ENCODE results near the gene AAK1. TPM values are rescaled to one million over a fixed set of nuclear protein-coding genes. Genes with fewer than 3 reads are reported as not detected.

The AAK1 gene
- 23.3 and 26.1 TPM in 2 replicates for polyA plus RNA-seq (2011; rRNA removed)
- 26.4 and 49.4 TPM in 2 replicates for polyA minus RNA-seq (2011; rRNA and poly(A)+ RNA removed)

- POLR2A ChIA-PET = no interaction called here
- DNase-seq (ENCODE audit: low read depth) = peak; percentile 53
- CTCF ChIA-PET = interaction anchor here (0.7 to 1.3 kb wide), 5 partner anchors 9 to 207 kb away, joined by 3 to 4 read pairs (median 3); partner anchors contain the start of gene NFU1
- Histone ChIP-seq H3K36me3 (ENCODE audit: control insufficient read depth, insufficient read depth, low read length) (no peaks in the 10 kb centered on the region), H3K27me3 (ENCODE audit: control insufficient read depth, insufficient read depth, low read length) (no peaks in the 10 kb centered on the region), H3K4me3 (ENCODE audit: low read depth, low read length) (peak within 1 kb of the TSS; percentile 93)
- TF ChIP-seq CTCF (IDR thresholded peaks at IDR 0.05; ENCODE audit: insufficient read depth, low read depth, low read length) = no peak
These were observed at the start of gene AAK1 for GRCh38 chr2:69643602-69644505. AAK1 (minus strand) TSS chr2:69643739; CDS start chr2:69643040, 699 bp downstream.

GRCh38 chr2:69692424-69692823 is 48.9 kb upstream of the AAK1 start:
- Histone ChIP-seq H3K4me3 (ENCODE audit: low read depth, low read length) (no peak overlapping the region), H3K27me3 (ENCODE audit: control insufficient read depth, insufficient read depth, low read length) (no peaks in the 10 kb centered on the region), H3K36me3 (ENCODE audit: control insufficient read depth, insufficient read depth, low read length) (no peaks in the 10 kb centered on the region)
- DNase-seq (ENCODE audit: low read depth) = no peak
- CTCF ChIA-PET = no interaction called here
- no peak for TF ChIP-seq CTCF (IDR thresholded peaks at IDR 0.05; ENCODE audit: insufficient read depth, low read depth, low read length)
- POLR2A ChIA-PET = no interaction called here

GRCh38 chr2:69689969-69690368 is 46.4 kb upstream of the AAK1 start:
- Histone ChIP-seq H3K36me3 (ENCODE audit: control insufficient read depth, insufficient read depth, low read length) (no peaks in the 10 kb centered on the region), H3K4me3 (ENCODE audit: low read depth, low read length) (no peak overlapping the region), H3K27me3 (ENCODE audit: control insufficient read depth, insufficient read depth, low read length) (no peaks in the 10 kb centered on the region)
- no peak for DNase-seq (ENCODE audit: low read depth)
- ChIA-PET CTCF (no interaction called here), POLR2A (no interaction called here)
- no peak for TF ChIP-seq CTCF (IDR thresholded peaks at IDR 0.05; ENCODE audit: insufficient read depth, low read depth, low read length)

- Histone ChIP-seq H3K27me3 (ENCODE audit: control insufficient read depth, insufficient read depth, low read length) (no peaks in the 10 kb centered on the region), H3K36me3 (ENCODE audit: control insufficient read depth, insufficient read depth, low read length) (no peaks in the 10 kb centered on the region), H3K4me3 (ENCODE audit: low read depth, low read length) (no peak overlapping the region)
- TF ChIP-seq CTCF (IDR thresholded peaks at IDR 0.05; ENCODE audit: insufficient read depth, low read depth, low read length) = no peak
- no peak for DNase-seq (ENCODE audit: low read depth)
- ChIA-PET CTCF (no interaction called here), POLR2A (no interaction called here)
These were observed 45.9 kb upstream of the AAK1 start for GRCh38 chr2:69689466-69689865.

GRCh38 chr2:69687971-69688611 is 44.6 kb upstream of the AAK1 start:
- TF ChIP-seq CTCF (IDR thresholded peaks at IDR 0.05; ENCODE audit: insufficient read depth, low read depth, low read length) = no peak
- POLR2A ChIA-PET = no interaction called here
- no peaks in the 10 kb centered on the region for H3K36me3 ChIP-seq (ENCODE audit: control insufficient read depth, insufficient read depth, low read length)
- no peak overlapping the region for H3K4me3 ChIP-seq (ENCODE audit: low read depth, low read length)
- no peaks in the 10 kb centered on the region for H3K27me3 ChIP-seq (ENCODE audit: control insufficient read depth, insufficient read depth, low read length)
- CTCF ChIA-PET = interaction anchor here (0.9 kb wide), 1 partner anchor 9 kb away, joined by 3 read pairs; no protein-coding TSS in a partner anchor
- DNase-seq (ENCODE audit: low read depth) = no peak

Data from BJ (cell line).